GM18873 (cell line): Measurements from ENCODE around the gene LIN37.

Experiments used
- ATAC-seq: cut with Tn5 transposase; IDR thresholded peaks from one replicate; pipeline ENCODE4 v1.9.1; 2021; ENCODE audit warnings: mild to moderate bottlenecking, moderate library complexity, moderate number of reproducible peaks; ENCODE audit not compliant: unreplicated experiment, low FRiP score

Gene LIN37

GRCh38 chr19:35751839-35752745, 3.7 kb downstream of the LIN37 start:
- ATAC-seq: no peak

- ATAC-seq: no peak
Observed at GRCh38 chr19:35752746-35753350, 4.5 kb downstream of the LIN37 start.

- ATAC-seq: no peak
Observed at GRCh38 chr19:35753634-35754369, 5.4 kb downstream of the LIN37 start.

GRCh38 chr19:35754370-35755130, 6.2 kb downstream of the LIN37 start:
- no peak for ATAC-seq

GRCh38 chr19:35755131-35755549, 6.8 kb downstream of the LIN37 start:
- no peak for ATAC-seq

GRCh38 chr19:35755550-35756376, 7.4 kb downstream of the LIN37 start:
- no peak for ATAC-seq

- ATAC-seq: no peak
Observed at GRCh38 chr19:35756377-35757230, 8.2 kb downstream of the LIN37 start, which contains the start of gene HSPB6. Gene HSPB6 (minus strand): TSS chr19:35757029. CDS start chr19:35757008, 21 bp downstream.

- ATAC-seq: no peak
Observed at GRCh38 chr19:35757231-35757748, 8.9 kb downstream of the LIN37 start.

- ATAC-seq: peak; percentile 97
Observed at GRCh38 chr19:35757749-35758608, 9.6 kb downstream of the LIN37 start, which contains the start of gene PROSER3. Gene PROSER3 (plus strand): TSS chr19:35758176. CDS start chr19:35758216, 40 bp downstream.

GRCh38 chr19:35759697-35760096, 11.3 kb downstream of the LIN37 start:
- no peak for ATAC-seq

- no peak for ATAC-seq
Observed at GRCh38 chr19:35760711-35761349, 12.5 kb downstream of the LIN37 start.

GRCh38 chr19:35764432-35765315, 16.3 kb downstream of the LIN37 start:
- no peak for ATAC-seq

GRCh38 chr19:35766571-35767104, 18.3 kb downstream of the LIN37 start:
- ATAC-seq: no peak

- no peak for ATAC-seq
Observed at GRCh38 chr19:35767288-35768081, 19.1 kb downstream of the LIN37 start.

- no peak for ATAC-seq
Observed at GRCh38 chr19:35768082-35768421, 19.7 kb downstream of the LIN37 start.
